GM23338 (cell line): Measurements from ENCODE around the gene GPR35. TPM values are rescaled to one million over a fixed set of nuclear protein-coding genes. Genes with fewer than 3 reads are reported as not detected.

Experiments
- ATAC-seq: fragments of 200-7000 bp; cut with Tn5 transposase; 3 replicates; pipeline ENCODE4 v1.9.1; 2020
- DNase-seq: peaks from one replicate; pipeline ENCODE4 v3.0.0-alpha.2; 2015; ENCODE audit warnings: low spot score
- H2AFZ ChIP-seq: fragments of 200-600 bp; sonication (generic); 2 replicates; pipeline ENCODE4 v1.8.0; 2016; ENCODE audit warnings: antibody characterized with exemption, mild to moderate bottlenecking, moderate library complexity
- H3F3A ChIP-seq: fragments of 200-600 bp; sonication (generic); replicated peaks from 2 replicates; pipeline ENCODE4 v1.8.0; 2017; ENCODE audit warnings: antibody characterized with exemption, mixed run types, low read depth
- H3K27ac ChIP-seq: fragments of 200-600 bp; sonication (generic); 2 replicates; pipeline ENCODE4 v1.6.1; 2016; ENCODE audit warnings: low read depth
- H3K27me3 ChIP-seq: fragments of 200-600 bp; sonication (generic); 2 replicates; pipeline ENCODE4 v1.8.0; 2016; ENCODE audit warnings: mild to moderate bottlenecking, mixed run types, moderate library complexity; ENCODE audit not compliant: insufficient read depth
- H3K36me3 ChIP-seq: fragments of 200-600 bp; sonication (generic); 2 replicates; pipeline ENCODE4 v1.8.0; 2016; ENCODE audit warnings: mild to moderate bottlenecking; ENCODE audit not compliant: insufficient read depth
- H3K4me1 ChIP-seq: fragments of 200-600 bp; sonication (generic); 2 replicates; pipeline ENCODE4 v1.8.0; 2016; ENCODE audit warnings: mild to moderate bottlenecking, moderate library complexity; ENCODE audit not compliant: insufficient read depth
- H3K4me2 ChIP-seq: fragments of 200-600 bp; sonication (generic); 2 replicates; pipeline ENCODE4 v1.7.1; 2017; ENCODE audit warnings: mixed run types
- H3K4me3 ChIP-seq: fragments of 200-600 bp; sonication (generic); 2 replicates; pipeline ENCODE4 v1.6.1; 2016; ENCODE audit warnings: mixed run types
- H3K79me2 ChIP-seq: fragments of 200-600 bp; sonication (generic); replicated peaks from 2 replicates; pipeline ENCODE4 v1.8.0; 2017; ENCODE audit warnings: mild to moderate bottlenecking; ENCODE audit not compliant: insufficient read depth
- H3K9me2 ChIP-seq: fragments of 200-600 bp; sonication (generic); 2 replicates; pipeline ENCODE4 v1.8.0; 2017; ENCODE audit not compliant: insufficient read depth
- H4K20me1 ChIP-seq: fragments of 200-600 bp; sonication (generic); replicated peaks from 2 replicates; pipeline ENCODE4 v1.8.0; 2017; ENCODE audit warnings: mild to moderate bottlenecking; ENCODE audit not compliant: insufficient read depth
- H3K27ac Mint-ChIP-seq: 2 replicates; pipeline ENCODE4 v1.8.0; 2020; ENCODE audit warnings: inconsistent platforms, mild to moderate bottlenecking, moderate library complexity, mixed read lengths
- H3K27me3 Mint-ChIP-seq: 3 replicates; pipeline ENCODE4 v1.8.0; 2022; ENCODE audit warnings: low read depth, mild to moderate bottlenecking, moderate library complexity, mixed read lengths, inconsistent platforms; ENCODE audit not compliant: insufficient read depth, poor library complexity
- H3K36me3 Mint-ChIP-seq: 3 replicates; pipeline ENCODE4 v1.8.0; 2021; ENCODE audit warnings: low read depth, mild to moderate bottlenecking, inconsistent platforms, moderate library complexity, mixed read lengths
- H3K4me1 Mint-ChIP-seq: 3 replicates; pipeline ENCODE4 v1.8.0; 2020; ENCODE audit warnings: mild to moderate bottlenecking, inconsistent platforms, mixed read lengths
- H3K4me3 Mint-ChIP-seq: 3 replicates; pipeline ENCODE4 v1.8.0; 2021; ENCODE audit warnings: moderate library complexity, mild to moderate bottlenecking, inconsistent platforms, mixed read lengths
- H3K9me3 Mint-ChIP-seq: 3 replicates; pipeline ENCODE4 v1.8.0; 2020; ENCODE audit warnings: moderate library complexity, mild to moderate bottlenecking, inconsistent platforms, mixed read lengths
- CREB1 ChIP-seq: fragments of 250-450 bp; sonication (Bioruptor Pico); IDR thresholded peaks from 2 replicates; pipeline ENCODE4 v1.5.0; 2020; ENCODE audit warnings: low read depth, mild to moderate bottlenecking, moderate library complexity
- CTCF ChIP-seq, 2 experiments: fragments of 200-600 bp in 1 of 2; sonication (generic) in 1 of 2; conservative IDR thresholded peaks; 2 replicates each; pipeline versions ENCODE4 v1.5.1 to v1.6.1; 2016 to 2017; ENCODE audit warnings: antibody characterized with exemption in 2 of 2, low read depth in 2 of 2, mild to moderate bottlenecking in 2 of 2, moderate library complexity in 1 of 2
- ETS1 ChIP-seq: IDR thresholded peaks from 2 replicates; pipeline ENCODE4 v1.6.1; 2016; ENCODE audit warnings: antibody characterized with exemption
- JUNB ChIP-seq: IDR thresholded peaks from one replicate; pipeline ENCODE4 v1.6.1; 2016; ENCODE audit warnings: antibody characterized with exemption; ENCODE audit not compliant: unreplicated experiment
- NANOG ChIP-seq: IDR thresholded peaks from 2 replicates; pipeline ENCODE4 v1.6.1; 2016; ENCODE audit warnings: antibody characterized with exemption, borderline replicate concordance
- POLR2AphosphoS5 ChIP-seq: IDR thresholded peaks from 2 replicates; pipeline ENCODE4 v1.6.1; 2016; ENCODE audit warnings: antibody characterized with exemption, low read depth
- REST ChIP-seq: IDR thresholded peaks from one replicate; pipeline ENCODE4 v1.6.1; 2018; ENCODE audit warnings: antibody characterized with exemption; ENCODE audit not compliant: unreplicated experiment
- STAT1 ChIP-seq: IDR thresholded peaks from one replicate; pipeline ENCODE4 v1.6.1; 2016; ENCODE audit warnings: antibody characterized with exemption; ENCODE audit not compliant: unreplicated experiment
- ZNF114 ChIP-seq: fragments of 250-450 bp; sonication (Bioruptor Pico); IDR thresholded peaks from 2 replicates; pipeline ENCODE4 v1.5.0; 2020; ENCODE audit warnings: mild to moderate bottlenecking, moderate library complexity
- ZNF331 ChIP-seq: fragments of 250-450 bp; sonication (Bioruptor Pico); IDR thresholded peaks from 2 replicates; pipeline ENCODE4 v1.5.0; 2020; ENCODE audit warnings: low read depth, mild to moderate bottlenecking, moderate library complexity
- ZNF462 ChIP-seq: fragments of 250-450 bp; sonication (Bioruptor Pico); IDR thresholded peaks from 2 replicates; pipeline ENCODE4 v1.5.0; 2020; ENCODE audit warnings: mild to moderate bottlenecking, moderate library complexity
- polyA plus RNA-seq: library from polyadenylated mRNA; unstranded; fragments of >200 nt; fragmentation: Nextera tagmentation; extraction: Ambion mirVana; gene quantifications from 2 replicates; pipeline ENCODE4 v1.2.1, GENCODE V29; 2016
- total RNA-seq: library from RNA; depleted of rRNA; stranded (reverse); fragments of >200 nt; shearing (Covaris generic); gene quantifications from 2 replicates; pipeline ENCODE4 v1.2.3, GENCODE V29; 2014

The GPR35 gene
- total and polyA plus RNA-seq, 2 experiments from 2014 or later = not detected

- TF ChIP-seq ZNF462 (CRISPR knock-in tag) = no peak
Measured at GRCh38 chr2:240578488-240578887, 46.8 kb upstream of the GPR35 start (continued).

GRCh38 chr2:240579071-240579762 lies 46.1 kb upstream of the GPR35 start:
- Histone ChIP-seq H3K36me3 (no peaks in the 10 kb centered on the region), H3K79me2 (peaks cover 32% of the 10 kb centered on the region), H3F3A (0 out of 2 replicates have a peak, but pooled peaks cover 2% of the 10 kb centered on the region), H3K27me3 (no peaks in the 10 kb centered on the region), H3K4me3 (no peak overlapping the region), H3K4me2 (no peak overlapping the region), H3K4me1 (no peaks in the 10 kb centered on the region), H4K20me1 (peaks cover 15% of the 10 kb centered on the region), H2AFZ (no peak overlapping the region), H3K9me2 (no peaks in the 10 kb centered on the region), H3K27ac (no peak overlapping the region)
- no peak for DNase-seq
- Mint-ChIP-seq H3K4me3 (no peak overlapping the region), H3K4me1 (peaks cover 15% of the 10 kb centered on the region), H3K9me3 (no peaks in the 10 kb centered on the region), H3K27ac (no peak overlapping the region), H3K27me3 (peaks cover 16% of the 10 kb centered on the region), H3K36me3 (peaks cover under 1% of the 10 kb centered on the region; the same call in 2 of the 3 replicates)
- ATAC-seq = no peak
- TF ChIP-seq JUNB = no peak
- TF ChIP-seq NANOG = no peak
- TF ChIP-seq ETS1 = no peak
- TF ChIP-seq STAT1 = no peak
- no peak for TF ChIP-seq ZNF114 (CRISPR knock-in tag)
- TF ChIP-seq POLR2AphosphoS5 = no peak
- TF ChIP-seq CREB1 (CRISPR knock-in tag) = no peak
- TF ChIP-seq ZNF331 (CRISPR knock-in tag) = no peak
- no peak for TF ChIP-seq CTCF (conservative IDR thresholded peaks at IDR 0.05; ENCODE audit: low read depth in 2 of 2)
- no peak for TF ChIP-seq REST
